IMR-90 (cell line): ENCODE data around the gene NEMP1. TPM values are rescaled to one million over a fixed set of nuclear protein-coding genes. Genes with fewer than 3 reads are reported as not detected.

Experiments used
- ATAC-seq: fragments of 200-7000 bp; cut with Tn5 transposase; 2 replicates; pipeline ENCODE4 v1.9.1; 2020; ENCODE audit warnings: low read depth, mild to moderate bottlenecking, moderate library complexity
- BruUV-seq: library from RNA; stranded (reverse); fragments of 400-500 nt; replicated peaks from 2 replicates; lab custom pipeline; 2021; lab: Mats Ljungman, UMichigan
- CTCF ChIA-PET: fragments of 300-600 bp; formaldehyde crosslinking; extraction: SDS; loops from one replicate; lab custom pipeline; 2021; ENCODE audit warnings: antibody characterized with exemption; lab: Yijun Ruan, JAX
- POLR2A ChIA-PET: fragments of 300-600 bp; sonication (Branson Sonifier 250); formaldehyde crosslinking; loops from one replicate; lab custom pipeline; 2022; ENCODE audit warnings: antibody characterized with exemption; ENCODE audit not compliant: unreplicated experiment; lab: Charles Lee
- DNase-seq: peaks from one replicate; pipeline ENCODE4 v3.0.0; 2013
- H2AFZ ChIP-seq: replicated peaks from 2 replicates; pipeline ENCODE3; 2013; ENCODE audit warnings: low read length, mild to moderate bottlenecking; ENCODE audit not compliant: poor library complexity
- H2AK5ac ChIP-seq: 2 replicates; pipeline ENCODE4 v1.6.1; 2013; ENCODE audit warnings: low read depth, low read length, inconsistent platforms
- H2AK9ac ChIP-seq: replicated peaks from 2 replicates; pipeline ENCODE3; 2013; ENCODE audit warnings: mild to moderate bottlenecking, low read depth, low read length, moderate library complexity; ENCODE audit not compliant: poor library complexity
- H2BK120ac ChIP-seq: 2 replicates; pipeline ENCODE4 v1.6.1; 2013; ENCODE audit warnings: low read depth, low read length, inconsistent platforms
- H2BK15ac ChIP-seq: 3 replicates; pipeline ENCODE4 v1.6.1; 2013; ENCODE audit warnings: low read depth, low read length, inconsistent platforms
- H2BK20ac ChIP-seq: 2 replicates; pipeline ENCODE4 v1.6.1; 2013; ENCODE audit warnings: low read depth, mild to moderate bottlenecking, inconsistent platforms, low read length, moderate library complexity
- H2BK5ac ChIP-seq: 2 replicates; pipeline ENCODE4 v1.6.1; 2013; ENCODE audit warnings: mild to moderate bottlenecking, low read depth, low read length, inconsistent platforms; ENCODE audit not compliant: poor library complexity, severe bottlenecking
- H3K14ac ChIP-seq: replicated peaks from 2 replicates; pipeline ENCODE4 v1.6.1; 2013; ENCODE audit warnings: low read depth, low read length, inconsistent platforms
- H3K18ac ChIP-seq: 2 replicates; pipeline ENCODE4 v1.6.1; 2013; ENCODE audit warnings: low read depth, low read length, control low read depth
- H3K23ac ChIP-seq: 2 replicates; pipeline ENCODE4 v1.6.1; 2013; ENCODE audit warnings: low read depth, low read length, inconsistent platforms
- H3K27ac ChIP-seq: 2 replicates; pipeline ENCODE4 v1.5.1; 2013; ENCODE audit warnings: mild to moderate bottlenecking, control low read depth, low read length; ENCODE audit not compliant: insufficient read depth
- H3K27me3 ChIP-seq: 2 replicates; pipeline ENCODE4 v1.6.1; 2013; ENCODE audit warnings: low read length; ENCODE audit not compliant: control insufficient read depth, insufficient read depth
- H3K36me3 ChIP-seq: 2 replicates; pipeline ENCODE4 v1.6.1; 2013; ENCODE audit warnings: low read length, mixed read lengths; ENCODE audit not compliant: control insufficient read depth, insufficient read depth
- H3K4ac ChIP-seq: 2 replicates; pipeline ENCODE4 v1.6.1; 2013; ENCODE audit warnings: low read depth, low read length, inconsistent platforms
- H3K4me1 ChIP-seq: 2 replicates; pipeline ENCODE4 v1.6.1; 2013; ENCODE audit warnings: low read length, mixed read lengths; ENCODE audit not compliant: control insufficient read depth, insufficient read depth
- H3K4me2 ChIP-seq: 2 replicates; pipeline ENCODE4 v1.6.1; 2013; ENCODE audit warnings: low read depth, mild to moderate bottlenecking, control low read depth, low read length, moderate library complexity
- H3K4me3 ChIP-seq: 2 replicates; pipeline ENCODE4 v1.5.1; 2013; ENCODE audit warnings: low read depth, mild to moderate bottlenecking, control low read depth, low read length, moderate library complexity; ENCODE audit not compliant: insufficient read depth
- H3K56ac ChIP-seq: 2 replicates; pipeline ENCODE4 v1.6.1; 2013; ENCODE audit warnings: low read length, inconsistent platforms; ENCODE audit not compliant: insufficient read depth; ENCODE audit errors: extremely low read depth
- H3K79me1 ChIP-seq, 2 experiments: 2 replicates each; pipeline ENCODE4 v1.6.1; 2013; ENCODE audit warnings: low read length in 2 of 2, inconsistent platforms in 1 of 2, low read depth in 1 of 2
- H3K9ac ChIP-seq: 2 replicates; pipeline ENCODE4 v1.6.1; 2013; ENCODE audit warnings: low read depth, low read length, control low read depth
- H3K9me1 ChIP-seq: 2 replicates; pipeline ENCODE4 v1.6.1; 2013; ENCODE audit warnings: low read length, inconsistent platforms; ENCODE audit not compliant: insufficient read depth
- H3K9me3 ChIP-seq: 2 replicates; pipeline ENCODE4 v1.6.1; 2013; ENCODE audit warnings: low read length; ENCODE audit not compliant: control insufficient read depth, insufficient read depth
- H4K20me1 ChIP-seq: 2 replicates; pipeline ENCODE4 v1.6.1; 2013; ENCODE audit warnings: low read length, inconsistent platforms; ENCODE audit not compliant: insufficient read depth
- H4K5ac ChIP-seq: 2 replicates; pipeline ENCODE4 v1.6.1; 2013; ENCODE audit warnings: mild to moderate bottlenecking, low read depth, low read length, control low read depth
- H4K8ac ChIP-seq, 2 experiments: 2 replicates each; pipeline ENCODE4 v1.6.1; 2013; ENCODE audit warnings: low read depth in 2 of 2, low read length in 2 of 2, control low read depth in 1 of 2, inconsistent platforms in 1 of 2
- H4K91ac ChIP-seq: 2 replicates; pipeline ENCODE4 v1.6.1; 2013; ENCODE audit warnings: low read depth, low read length, inconsistent platforms; ENCODE audit not compliant: insufficient read depth
- BHLHE40 ChIP-seq: fragments of 150-350 bp; IDR thresholded peaks from 2 replicates; pipeline ENCODE4 v1.6.1; 2016; ENCODE audit warnings: mild to moderate bottlenecking, low read depth, low read length
- CEBPB ChIP-seq: IDR thresholded peaks from 2 replicates; pipeline ENCODE4 v1.6.1; 2012; ENCODE audit warnings: low read depth, low read length, improper control_type of control experiment
- CHD1 ChIP-seq: IDR thresholded peaks from 2 replicates; pipeline ENCODE4 v1.6.1; 2012; ENCODE audit warnings: low read depth, low read length, improper control_type of control experiment
- FOS ChIP-seq: fragments of 150-350 bp; IDR thresholded peaks from 2 replicates; pipeline ENCODE4 v1.6.1; 2016; ENCODE audit warnings: low read depth, low read length
- MAFK ChIP-seq: IDR thresholded peaks from 2 replicates; pipeline ENCODE4 v1.6.1; 2012; ENCODE audit warnings: low read depth, low read length, improper control_type of control experiment
- MAZ ChIP-seq: IDR thresholded peaks from 2 replicates; pipeline ENCODE4 v1.6.1; 2012; ENCODE audit warnings: low read depth, mild to moderate bottlenecking, low read length, improper control_type of control experiment, moderate library complexity, borderline replicate concordance
- MXI1 ChIP-seq: IDR thresholded peaks from 2 replicates; pipeline ENCODE4 v1.6.1; 2012; ENCODE audit warnings: low read depth, mild to moderate bottlenecking, low read length, moderate library complexity, borderline replicate concordance
- NFE2L2 ChIP-seq: fragments of 150-350 bp; IDR thresholded peaks from 2 replicates; pipeline ENCODE4 v1.6.1; 2016; ENCODE audit warnings: low read depth, mild to moderate bottlenecking, low read length
- RAD21 ChIP-seq: IDR thresholded peaks from 2 replicates; pipeline ENCODE4 v1.6.1; 2012; ENCODE audit warnings: low read length, improper control_type of control experiment
- RCOR1 ChIP-seq: IDR thresholded peaks from 2 replicates; pipeline ENCODE4 v1.6.1; 2012; ENCODE audit warnings: mild to moderate bottlenecking, low read length, improper control_type of control experiment; ENCODE audit not compliant: insufficient replicate concordance
- RFX5 ChIP-seq: IDR thresholded peaks from 2 replicates; pipeline ENCODE4 v1.8.0; 2012; ENCODE audit warnings: low read depth, mild to moderate bottlenecking, low read length, moderate library complexity
- SMC3 ChIP-seq: fragments of 150-350 bp; IDR thresholded peaks from 2 replicates; pipeline ENCODE4 v1.6.1; 2016; ENCODE audit warnings: low read depth, mild to moderate bottlenecking, antibody characterized with exemption, low read length, moderate library complexity
- WGBS, 2 experiments: methylation state at CpG; one replicate each; pipeline versions ENCODE4 v1.1.5 to v1.1.7; 2013; ENCODE audit warnings: missing lambda C conversion rate in 2 of 2; ENCODE audit not compliant: insufficient read length in 1 of 2; ENCODE audit errors: extremely low coverage in 2 of 2; 5-methylcytosine and 5-hydroxymethylcytosine counted together
- dilution Hi-C: fragments of 300-500 bp; cut with HindIII; formaldehyde crosslinking; loops from one replicate; pipeline ENCODE4 v1.14.3; 2018; ENCODE audit warnings: low sequenced_read_pairs; ENCODE audit not compliant: unreplicated experiment
- in situ Hi-C: fragments of 300-500 bp; cut with MboI; formaldehyde crosslinking; loops from 3 replicates; pipeline ENCODE4 v1.14.3; 2019; ENCODE audit warnings: low sequenced_read_pairs, inconsistent platforms, mixed read lengths
- intact Hi-C: fragments of 100-400 bp; cut with micrococcal nuclease; formaldehyde crosslinking; loops from 2 replicates; pipeline ENCODE4 v1.10.0; 2022
- polyA plus RNA-seq, 3 experiments: library from polyadenylated mRNA; depleted of rRNA; stranded (reverse); fragments of >200 nt; gene quantifications; 2 replicates each; pipeline ENCODE4 v1.2.3, GENCODE V29; 2012; ENCODE audit warnings: low replicate concordance in 1 of 3
- total RNA-seq: library from RNA; depleted of rRNA; stranded (reverse); fragments of >200 nt; gene quantifications from 2 replicates; pipeline ENCODE4 v1.2.3, GENCODE V29; 2012
- TF ChIP-seq, protein P1 (sequence below): fragments of 150-350 bp; IDR thresholded peaks from 2 replicates; pipeline ENCODE4 v1.6.1; 2017; ENCODE audit warnings: mild to moderate bottlenecking, antibody characterized with exemption, low read length, low read depth
- TF ChIP-seq, protein P2 (sequence below): conservative IDR thresholded peaks from 2 replicates; pipeline ENCODE4 v1.5.1; 2012; ENCODE audit warnings: mild to moderate bottlenecking, low read depth, low read length, improper control_type of control experiment

The NEMP1 gene
- total and polyA plus RNA-seq, 2 of the 4 experiments (the other 2 are of a cell fraction): 8.9 to 10.9 TPM

DNA sequence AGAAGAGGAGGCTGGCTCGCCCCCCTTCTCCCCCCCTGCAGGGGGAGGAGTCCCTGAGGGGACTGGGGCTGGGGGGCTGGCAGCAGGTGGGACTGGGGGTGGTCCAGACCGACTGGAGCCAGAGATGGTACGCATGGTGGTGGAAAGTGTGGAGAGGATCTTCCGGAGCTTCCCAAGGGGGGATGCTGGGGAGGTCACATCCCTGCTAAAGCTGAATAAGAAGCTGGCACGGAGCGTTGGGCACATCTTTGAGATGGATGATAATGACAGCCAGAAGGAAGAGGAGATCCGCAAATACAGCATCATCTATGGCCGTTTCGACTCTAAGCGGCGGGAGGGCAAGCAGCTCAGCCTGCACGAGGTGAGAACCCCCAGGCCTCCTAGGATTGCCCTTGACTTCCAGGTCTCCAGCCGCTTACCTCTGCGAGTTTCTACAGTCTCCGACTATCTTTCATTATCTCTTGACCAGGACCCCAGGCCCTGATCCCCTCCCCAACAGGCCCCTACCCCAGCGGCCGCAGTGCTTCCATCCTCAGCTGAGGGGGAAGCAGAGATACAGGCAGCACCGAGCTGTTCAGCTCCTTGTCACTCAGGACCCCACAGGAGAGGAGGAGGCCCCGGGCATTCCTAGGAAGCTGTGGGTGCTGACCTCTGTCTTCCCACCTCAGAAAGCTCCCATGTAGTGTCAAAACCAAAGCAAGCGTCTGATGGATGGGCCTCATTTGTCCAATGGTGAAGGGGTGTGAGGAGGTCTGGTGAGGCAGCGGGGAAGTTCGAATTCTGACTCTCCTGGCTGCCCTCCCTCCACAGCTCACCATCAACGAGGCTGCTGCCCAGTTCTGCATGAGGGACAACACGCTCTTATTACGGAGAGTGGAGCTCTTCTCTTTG lies 13.3 kb upstream of the NEMP1 start:
- intact Hi-C loops (no loop called here), in situ Hi-C loops (no loop called here), dilution Hi-C loops (no loop called here)
- H3K9me3 ChIP-seq: no peaks in the 10 kb centered on the region
- no peaks in the 10 kb centered on the region for H3K27me3 ChIP-seq
- no peak overlapping the region for H2BK15ac ChIP-seq
- no TSS peak for BruUV-seq
- CTCF ChIA-PET: interaction anchor here (1.0 to 2.0 kb wide), 4 partner anchors 20 to 36 kb away, joined by 3 to 8 read pairs (median 5); partner anchors contain the start of genes LRP1 and STAT6
- H3K27ac ChIP-seq: peak overlapping the region; percentile 75
- no peak overlapping the region for H2BK20ac ChIP-seq
- peak overlapping the region; percentile 20; the same call in 1 of the 2 replicates for H3K14ac ChIP-seq
- H4K5ac ChIP-seq: no peak overlapping the region
- peaks cover 41% of the 10 kb centered on the region for H3K4me1 ChIP-seq
- no peak overlapping the region for H2AK9ac ChIP-seq
- no peak overlapping the region for H3K18ac ChIP-seq
- peaks cover 67% of the 10 kb centered on the region for H4K20me1 ChIP-seq
- peak overlapping the region; percentile 82; the same call in 1 of the 2 replicates for H3K23ac ChIP-seq
- H4K8ac ChIP-seq: no peak overlapping the region
- no peak overlapping the region for H2BK120ac ChIP-seq
- DNase-seq (no peak), ATAC-seq (no peak)
- peaks cover 61% of the 10 kb centered on the region for H3K36me3 ChIP-seq
- H3K9me1 ChIP-seq: peaks cover 4% of the 10 kb centered on the region; the same call in 1 of the 2 replicates
- peak overlapping the region; percentile 1 for H2BK5ac ChIP-seq
- no peak overlapping the region for H3K4ac ChIP-seq
- peak overlapping the region; percentile 58 for H3K9ac ChIP-seq
- peaks cover 13 to 58% of the 10 kb centered on the region in 2 experiments for H3K79me1 ChIP-seq
- POLR2A ChIA-PET: interaction anchor here (0.5 to 1.4 kb wide), 4 partner anchors 7 to 74 kb away, joined by 3 to 5 read pairs (median 4); partner anchors contain the start of genes LRP1 and STAT6
- H4K91ac ChIP-seq: no peak overlapping the region
- no peak overlapping the region; the same call in 1 of the 2 replicates for H3K4me3 ChIP-seq
- H3K56ac ChIP-seq: no peak overlapping the region
- peak overlapping the region; percentile 42; the same call in 1 of the 2 replicates for H2AK5ac ChIP-seq
- peak overlapping the region; percentile 38; the same call in 1 of the 2 replicates for H3K4me2 ChIP-seq
- WGBS, 2 experiments: 85% methylated on average over 6 of the region's 25 CpGs; no CpG with 5 or more reads in 1 of the 2 experiments
- no peak overlapping the region for H2AFZ ChIP-seq
- TF ChIP-seq, protein P1, sequence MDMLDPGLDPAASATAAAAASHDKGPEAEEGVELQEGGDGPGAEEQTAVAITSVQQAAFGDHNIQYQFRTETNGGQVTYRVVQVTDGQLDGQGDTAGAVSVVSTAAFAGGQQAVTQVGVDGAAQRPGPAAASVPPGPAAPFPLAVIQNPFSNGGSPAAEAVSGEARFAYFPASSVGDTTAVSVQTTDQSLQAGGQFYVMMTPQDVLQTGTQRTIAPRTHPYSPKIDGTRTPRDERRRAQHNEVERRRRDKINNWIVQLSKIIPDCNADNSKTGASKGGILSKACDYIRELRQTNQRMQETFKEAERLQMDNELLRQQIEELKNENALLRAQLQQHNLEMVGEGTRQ: no peak
- no peak for TF ChIP-seq MXI1
- TF ChIP-seq RAD21: no peak
- no peak for TF ChIP-seq BHLHE40
- TF ChIP-seq NFE2L2: no peak
- no peak for TF ChIP-seq CEBPB
- TF ChIP-seq MAFK: no peak
- TF ChIP-seq FOS: no peak
- TF ChIP-seq CHD1: no peak
- TF ChIP-seq RCOR1: no peak
- TF ChIP-seq RFX5: no peak
- no peak for TF ChIP-seq MAZ
- no peak for TF ChIP-seq SMC3
- TF ChIP-seq, protein P2, sequence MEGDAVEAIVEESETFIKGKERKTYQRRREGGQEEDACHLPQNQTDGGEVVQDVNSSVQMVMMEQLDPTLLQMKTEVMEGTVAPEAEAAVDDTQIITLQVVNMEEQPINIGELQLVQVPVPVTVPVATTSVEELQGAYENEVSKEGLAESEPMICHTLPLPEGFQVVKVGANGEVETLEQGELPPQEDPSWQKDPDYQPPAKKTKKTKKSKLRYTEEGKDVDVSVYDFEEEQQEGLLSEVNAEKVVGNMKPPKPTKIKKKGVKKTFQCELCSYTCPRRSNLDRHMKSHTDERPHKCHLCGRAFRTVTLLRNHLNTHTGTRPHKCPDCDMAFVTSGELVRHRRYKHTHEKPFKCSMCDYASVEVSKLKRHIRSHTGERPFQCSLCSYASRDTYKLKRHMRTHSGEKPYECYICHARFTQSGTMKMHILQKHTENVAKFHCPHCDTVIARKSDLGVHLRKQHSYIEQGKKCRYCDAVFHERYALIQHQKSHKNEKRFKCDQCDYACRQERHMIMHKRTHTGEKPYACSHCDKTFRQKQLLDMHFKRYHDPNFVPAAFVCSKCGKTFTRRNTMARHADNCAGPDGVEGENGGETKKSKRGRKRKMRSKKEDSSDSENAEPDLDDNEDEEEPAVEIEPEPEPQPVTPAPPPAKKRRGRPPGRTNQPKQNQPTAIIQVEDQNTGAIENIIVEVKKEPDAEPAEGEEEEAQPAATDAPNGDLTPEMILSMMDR: no peak
